Esophagus squamous epithelium (tissue), 5 donors: ENCODE data around the gene RNF207. TPM values are rescaled to one million over a fixed set of nuclear protein-coding genes. Genes with fewer than 3 reads are reported as not detected.

ENCODE experiments used
- DNase-seq: peaks from one replicate; lab custom pipeline; 2025; lab: John Stamatoyannopoulos, UW
- H3K27ac ChIP-seq, 4 donors: fragments of 200-600 bp; sonication (generic); one replicate each; pipeline ENCODE4 v1.5.1; 2016 to 2019; ENCODE audit warnings: mild to moderate bottlenecking in 1 of 4
- H3K27me3 ChIP-seq, 4 donors: fragments of 200-600 bp; sonication (generic); 1 replicate in 3 of 4; 2 replicates in 1 of 4; pipeline versions ENCODE4 v1.5.1 to v1.6.0; 2017 to 2021; ENCODE audit warnings: antibody characterized with exemption in 1 of 4
- H3K36me3 ChIP-seq, 3 donors: fragments of 200-600 bp; sonication (generic); one replicate each; pipeline ENCODE4 v1.5.1; 2016 to 2019
- H3K4me1 ChIP-seq, 3 donors: fragments of 200-600 bp; sonication (generic); one replicate each; pipeline ENCODE4 v1.5.1; 2017 to 2019
- H3K4me3 ChIP-seq, 4 donors: fragments of 200-600 bp; sonication (generic); 1 replicate in 3 of 4; 2 replicates in 1 of 4; pipeline ENCODE4 v1.5.1; 2016 to 2019; ENCODE audit warnings: mild to moderate bottlenecking in 2 of 4, moderate library complexity in 1 of 4
- H3K9me3 ChIP-seq, 3 donors: fragments of 200-600 bp; sonication (generic); one replicate each; pipeline ENCODE4 v1.5.1; 2016 to 2019
- CTCF ChIP-seq, 6 experiments: fragments of 450-650 bp in 4 of 6; fragments of 200-600 bp in 2 of 6; sonication (generic) in 2 of 6; IDR thresholded peaks; one replicate each; pipeline ENCODE4 v1.5.1; 2016 to 2019; ENCODE audit warnings: antibody characterized with exemption in 6 of 6, mild to moderate bottlenecking in 4 of 6, moderate library complexity in 4 of 6
- POLR2A ChIP-seq, 4 donors: fragments of 450-650 bp; IDR thresholded peaks; one replicate each; pipeline ENCODE4 v1.6.1; 2017; ENCODE audit warnings: antibody characterized with exemption in 4 of 4, mild to moderate bottlenecking in 4 of 4, moderate library complexity in 3 of 4
- WGBS, 2 donors: methylation state at CpG; one replicate each; pipeline ENCODE4 v1.1.5; 2018; 5-methylcytosine and 5-hydroxymethylcytosine counted together
- intact Hi-C: fragments of 100-400 bp; cut with DNase I; formaldehyde crosslinking; loops from one replicate; pipeline ENCODE4 v1.15.0; 2022
- total RNA-seq, 4 donors: library from RNA; depleted of rRNA; stranded (reverse); fragments of >200 nt; gene quantifications; one replicate each; pipeline ENCODE4 v1.1.0, GENCODE V29; 2016
- donor health status: DM: yes; HTN: yes; CAD: no.

RNF207 gene
- total RNA-seq, 4 donors from 2014 or later, result 6.6 to 43.3 (median 23.3) TPM

- intact Hi-C loops, result no loop called here
Observed at GRCh38 chr1:6181347-6181770, 24.6 kb upstream of the RNF207 start.

DNA sequence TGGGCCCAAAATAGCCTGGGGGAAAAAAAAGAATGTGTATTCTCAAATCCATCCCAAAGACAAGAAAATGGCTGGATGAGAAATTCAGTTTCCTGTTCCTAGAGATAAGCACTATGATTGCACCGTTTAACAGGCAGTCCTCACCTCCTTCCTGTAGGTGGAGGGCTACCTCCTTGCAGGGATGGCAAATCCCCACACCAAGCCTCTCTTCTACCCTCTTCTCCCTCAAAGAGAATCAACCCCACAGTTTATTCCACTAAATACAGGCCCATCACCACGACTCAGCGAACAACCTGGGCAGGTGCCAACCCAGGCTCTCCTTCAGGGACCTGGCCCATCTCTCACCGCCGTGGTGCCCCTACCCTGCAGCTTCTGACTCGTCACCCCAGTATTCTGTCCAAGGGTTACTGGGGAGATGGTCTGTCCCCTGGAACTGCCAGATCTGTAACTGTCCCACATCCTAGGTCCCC, 22.4 kb upstream of the RNF207 start:
- Histone ChIP-seq H3K9me3 (no peaks in the 10 kb centered on the region), H3K4me1 (peaks cover 14 to 41% (median 27%) of the 10 kb centered on the region in 3 donors), H3K27ac (no peak overlapping the region), H3K36me3 (peaks cover 4 to 37% (median 15%) of the 10 kb centered on the region in 3 donors), H3K4me3 (no peak overlapping the region), H3K27me3 (peaks cover 0 to 37% (median 5%) of the 10 kb centered on the region in 4 donors)
- no peak for TF ChIP-seq POLR2A (IDR thresholded peaks at IDR 0.05)
- TF ChIP-seq CTCF (IDR thresholded peaks at IDR 0.05), result peak in 1 of 6 experiments; percentile 7
- intact Hi-C loops, result no loop called here
- 30 to 53% methylated on average over 6 of the region's 6 CpGs for WGBS, 2 donors
- no peak for DNase-seq

More at GRCh38 chr1:6181347-6181770, 24.6 kb upstream of the RNF207 start:
- peaks cover 0 to 16% (median 0%) of the 10 kb centered on the region in 3 donors for H3K36me3 ChIP-seq
- no peak for TF ChIP-seq POLR2A (IDR thresholded peaks at IDR 0.05)
- TF ChIP-seq CTCF (IDR thresholded peaks at IDR 0.05), result no peak
- H3K27ac ChIP-seq, result no peak overlapping the region
- no peak overlapping the region for H3K4me3 ChIP-seq
- 2 to 6% methylated on average over 5 to 6 of the region's 10 CpGs for WGBS, 2 donors
- peaks cover 3 to 59% (median 14%) of the 10 kb centered on the region in 4 donors for H3K27me3 ChIP-seq
- no peaks in the 10 kb centered on the region for H3K9me3 ChIP-seq
- H3K4me1 ChIP-seq, result peaks cover 14 to 44% (median 31%) of the 10 kb centered on the region in 3 donors
- DNase-seq, result no peak

GRCh38 chr1:6184083-6184783, 21.7 kb upstream of the RNF207 start:
- intact Hi-C loops, result no loop called here
- no peak overlapping the region for H3K4me3 ChIP-seq
- no peaks in the 10 kb centered on the region for H3K9me3 ChIP-seq
- TF ChIP-seq POLR2A (IDR thresholded peaks at IDR 0.05), result no peak
- no peak for TF ChIP-seq CTCF (IDR thresholded peaks at IDR 0.05)
- 71 to 77% methylated on average over 12 to 13 of the region's 13 CpGs for WGBS, 2 donors
- peaks cover 0 to 31% (median under 1%) of the 10 kb centered on the region in 4 donors for H3K27me3 ChIP-seq
- DNase-seq, result no peak
- peaks cover 5 to 43% (median 16%) of the 10 kb centered on the region in 3 donors for H3K36me3 ChIP-seq
- peaks cover 7 to 34% (median 21%) of the 10 kb centered on the region in 3 donors for H3K4me1 ChIP-seq
- no peak overlapping the region for H3K27ac ChIP-seq

DNA sequence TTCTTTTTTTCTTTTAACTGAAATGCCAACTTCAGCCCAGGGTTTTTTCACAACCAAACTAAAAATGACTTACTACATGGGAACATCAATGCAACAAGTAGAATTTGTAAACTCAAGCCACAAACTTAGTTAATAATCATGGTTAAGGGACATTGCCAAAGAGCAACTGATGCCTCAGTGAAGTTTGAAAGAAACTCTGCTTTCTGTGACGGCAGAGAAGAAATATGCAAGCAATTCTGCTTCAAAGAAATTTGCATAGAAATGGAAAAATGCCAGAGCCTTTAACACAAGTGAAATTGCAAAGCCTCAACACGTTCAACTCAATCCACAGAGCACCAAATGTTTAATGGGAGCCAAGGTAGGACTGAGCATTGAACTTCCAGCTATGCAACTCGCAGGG, 20.8 kb upstream of the RNF207 start:
- peaks cover 7 to 27% (median 13%) of the 10 kb centered on the region in 3 donors for H3K4me1 ChIP-seq
- no peak overlapping the region for H3K27ac ChIP-seq
- WGBS, 2 donors, result 21 to 34% methylated on average over 3 of the region's 3 CpGs
- no peaks in the 10 kb centered on the region for H3K9me3 ChIP-seq
- TF ChIP-seq CTCF (IDR thresholded peaks at IDR 0.05) (no peak), POLR2A (IDR thresholded peaks at IDR 0.05) (no peak)
- H3K27me3 ChIP-seq, result peaks cover 0 to 21% (median 0%) of the 10 kb centered on the region in 4 donors
- no peak for DNase-seq
- no peak overlapping the region for H3K4me3 ChIP-seq
- peaks cover 5 to 52% (median 23%) of the 10 kb centered on the region in 3 donors for H3K36me3 ChIP-seq
- intact Hi-C loops, result no loop called here
